ENCODE data around the gene GUCY1A1.

Gene GUCY1A1

GRCh38 chr4:155777971-155778735 is 111.5 kb downstream of the GUCY1A1 start:
- DNase-seq: no peak

GRCh38 chr4:155780775-155781174 is 114.1 kb downstream of the GUCY1A1 start:
- DNase-seq: no peak

- DNase-seq: no peak
Observed at GRCh38 chr4:155781249-155781831, 114.7 kb downstream of the GUCY1A1 start.

Data from hypothalamus (tissue), 51 donors.